ENCODE measurements around the gene ORC3. TPM values are rescaled to one million over a fixed set of nuclear protein-coding genes. Genes with fewer than 3 reads are reported as not detected.

Gene ORC3
- total and polyA plus RNA-seq, 2 of the 4 experiments (the other 2 are of a cell fraction) = 22.3 to 30.6 TPM

- TF ChIP-seq FOS (IDR thresholded peaks at IDR 0.05; ENCODE audit: low read depth, low read length) = no peak
Measured at GRCh38 chr6:87653074-87653962, 63.4 kb downstream of the ORC3 start (continued).

DNA sequence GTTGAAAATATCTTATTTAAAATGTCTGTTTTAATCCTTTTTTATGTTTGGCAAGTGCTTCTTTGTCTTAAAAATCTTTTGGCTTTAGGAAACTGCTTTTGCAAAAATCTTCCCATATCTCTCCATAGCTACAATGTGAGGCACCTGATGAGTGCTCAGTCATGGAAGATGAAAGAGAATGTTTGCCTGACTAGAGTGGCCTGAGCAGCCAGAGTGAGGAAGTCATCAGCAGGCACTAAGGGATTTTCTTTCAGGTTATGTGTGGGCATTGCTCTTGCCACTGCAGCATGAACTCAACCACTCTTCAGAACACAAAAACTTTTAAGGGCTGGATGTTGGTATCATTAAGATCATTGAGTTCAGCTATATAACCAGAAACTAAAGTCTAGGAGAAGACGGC, 64.2 kb downstream of the ORC3 start:
- in situ Hi-C loops (cut with MboI; ENCODE audit: low sequenced_read_pairs) = no loop called here
- no peaks in the 10 kb centered on the region for H3K27me3 ChIP-seq (ENCODE audit: control insufficient read depth, insufficient read depth, low read length)
- H3K14ac ChIP-seq (replicated peaks; ENCODE audit: low read depth, low read length) = peak overlapping the region; percentile 48; the same call in 1 of the 2 replicates
- peak overlapping the region; percentile 13; the same call in 1 of the 2 replicates for H2BK20ac ChIP-seq (ENCODE audit: low read depth, low read length)
- H3K9me3 ChIP-seq (ENCODE audit: control insufficient read depth, insufficient read depth, low read length) = no peaks in the 10 kb centered on the region
- H3K56ac ChIP-seq (ENCODE audit: extremely low read depth, insufficient read depth, low read length) = no peak overlapping the region
- peak overlapping the region; percentile 9; the same call in 1 of the 2 replicates for H3K27ac ChIP-seq (ENCODE audit: insufficient read depth, low read length)
- dilution Hi-C loops (cut with HindIII; ENCODE audit: low sequenced_read_pairs, unreplicated experiment) = no loop called here
- TF ChIP-seq POLR2A (IDR thresholded peaks at IDR 0.05; ENCODE audit: low read depth, low read length) (no peak), RCOR1 (IDR thresholded peaks at IDR 0.05; ENCODE audit: insufficient replicate concordance, low read length) (no peak), NFE2L2 (IDR thresholded peaks at IDR 0.05; ENCODE audit: low read depth, low read length) (no peak), CTCF (conservative IDR thresholded peaks at IDR 0.05; ENCODE audit: low read depth, low read length) (no peak), SMC3 (IDR thresholded peaks at IDR 0.05; ENCODE audit: low read depth, low read length) (no peak)
- TF ChIP-seq, protein P1, sequence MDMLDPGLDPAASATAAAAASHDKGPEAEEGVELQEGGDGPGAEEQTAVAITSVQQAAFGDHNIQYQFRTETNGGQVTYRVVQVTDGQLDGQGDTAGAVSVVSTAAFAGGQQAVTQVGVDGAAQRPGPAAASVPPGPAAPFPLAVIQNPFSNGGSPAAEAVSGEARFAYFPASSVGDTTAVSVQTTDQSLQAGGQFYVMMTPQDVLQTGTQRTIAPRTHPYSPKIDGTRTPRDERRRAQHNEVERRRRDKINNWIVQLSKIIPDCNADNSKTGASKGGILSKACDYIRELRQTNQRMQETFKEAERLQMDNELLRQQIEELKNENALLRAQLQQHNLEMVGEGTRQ (IDR thresholded peaks at IDR 0.05; ENCODE audit: low read depth, low read length) = no peak
- H2BK15ac ChIP-seq (ENCODE audit: low read depth, low read length) = peak overlapping the region; percentile 34; the same call in 1 of the 3 replicates
- no peak overlapping the region for H2AFZ ChIP-seq (replicated peaks; ENCODE audit: low read length, poor library complexity)
- peak overlapping the region; percentile 37 for H2AK5ac ChIP-seq (ENCODE audit: low read depth, low read length)
- no CpG with 5 or more reads among the region's 1 CpG for WGBS, 2 experiments (ENCODE audit: extremely low coverage in 2 of 2, insufficient read length in 1 of 2)
- H3K4me1 ChIP-seq (ENCODE audit: control insufficient read depth, insufficient read depth, low read length) = peaks cover 2% of the 10 kb centered on the region; the same call in 1 of the 2 replicates
- no TSS peak for BruUV-seq (replicated peaks)
- intact Hi-C loops (cut with micrococcal nuclease) = no loop called here
- no peak overlapping the region for H4K5ac ChIP-seq (ENCODE audit: low read depth, low read length)
- 0 out of 2 replicates have a peak overlapping the region, but pooled peaks have one; percentile 56 for H3K23ac ChIP-seq (ENCODE audit: low read depth, low read length)
- peaks cover 0 to 8% of the 10 kb centered on the region in 2 experiments; a peak in 1 of 4 replicates for H3K79me1 ChIP-seq (ENCODE audit: low read depth in 1 of 2, low read length in 2 of 2)
- peak overlapping the region; percentile 37; the same call in 1 of the 2 replicates for H3K4ac ChIP-seq (ENCODE audit: low read depth, low read length)
- H4K20me1 ChIP-seq (ENCODE audit: insufficient read depth, low read length) = no peaks in the 10 kb centered on the region
- H2BK120ac ChIP-seq (ENCODE audit: low read depth, low read length) = peak overlapping the region; percentile 86
- H2AK9ac ChIP-seq (replicated peaks; ENCODE audit: low read depth, low read length, poor library complexity) = no peak overlapping the region
- POLR2A ChIA-PET (ENCODE audit: unreplicated experiment) = no interaction called here
- H4K91ac ChIP-seq (ENCODE audit: insufficient read depth, low read depth, low read length) = no peak overlapping the region
- H3K9me1 ChIP-seq (ENCODE audit: insufficient read depth, low read length) = peaks cover 11% of the 10 kb centered on the region
- no peak overlapping the region for H3K4me2 ChIP-seq (ENCODE audit: low read depth, low read length)
- ATAC-seq (ENCODE audit: low read depth) = peak; percentile 33; the same call in 1 of the 2 replicates
- 0 out of 4 replicates have a peak overlapping the region, but pooled peaks of 1 of the 2 experiments have one; percentile 18 for H4K8ac ChIP-seq (ENCODE audit: low read depth in 2 of 2, low read length in 2 of 2)
- peaks cover 4% of the 10 kb centered on the region for H3K36me3 ChIP-seq (ENCODE audit: control insufficient read depth, insufficient read depth, low read length)
- DNase-seq = no peak
- peak overlapping the region; percentile 1 for H2BK5ac ChIP-seq (ENCODE audit: low read depth, low read length, poor library complexity, severe bottlenecking)
- CTCF ChIA-PET = no interaction called here
- no peak overlapping the region for H3K4me3 ChIP-seq (ENCODE audit: insufficient read depth, low read depth, low read length)
- H3K18ac ChIP-seq (ENCODE audit: low read depth, low read length) = no peak overlapping the region
- H3K9ac ChIP-seq (ENCODE audit: low read depth, low read length) = no peak overlapping the region

Data from IMR-90 (cell line).